Stimulated activated memory B cell treated with anti-CD40 and anti-IgM and Interleukin-4, amounts not matched to agents 10 μg/mL and 1 μg/mL and 100 μg/mL, for 72 hours (primary cell): Measurements from ENCODE around the gene MTA3.
"Not testable (repeated sequence)": the region's sequence is repeated elsewhere in the genome, so short reads cannot be mapped to it uniquely, and the experiment has no call there.

ENCODE experiments used
- ATAC-seq: fragments of 150-1000 bp; cut with Tn5 transposase; 2 replicates; pipeline ENCODE4 v1.10.0; 2021
- H3K27ac Mint-ChIP-seq: one replicate; pipeline ENCODE4 v1.8.0; 2022; ENCODE audit warnings: mild to moderate bottlenecking, mixed read lengths
- H3K27me3 Mint-ChIP-seq: one replicate; pipeline ENCODE4 v1.8.0; 2022; ENCODE audit warnings: mixed read lengths
- H3K36me3 Mint-ChIP-seq: one replicate; pipeline ENCODE4 v1.8.0; 2022; ENCODE audit warnings: mixed read lengths
- H3K4me1 Mint-ChIP-seq: one replicate; pipeline ENCODE4 v1.8.0; 2022; ENCODE audit warnings: mixed read lengths
- H3K4me3 Mint-ChIP-seq: one replicate; pipeline ENCODE4 v1.8.0; 2022; ENCODE audit warnings: mild to moderate bottlenecking, moderate library complexity, mixed read lengths
- H3K9me3 Mint-ChIP-seq: one replicate; pipeline ENCODE4 v1.8.0; 2022; ENCODE audit warnings: mixed read lengths

The MTA3 gene

DNA sequence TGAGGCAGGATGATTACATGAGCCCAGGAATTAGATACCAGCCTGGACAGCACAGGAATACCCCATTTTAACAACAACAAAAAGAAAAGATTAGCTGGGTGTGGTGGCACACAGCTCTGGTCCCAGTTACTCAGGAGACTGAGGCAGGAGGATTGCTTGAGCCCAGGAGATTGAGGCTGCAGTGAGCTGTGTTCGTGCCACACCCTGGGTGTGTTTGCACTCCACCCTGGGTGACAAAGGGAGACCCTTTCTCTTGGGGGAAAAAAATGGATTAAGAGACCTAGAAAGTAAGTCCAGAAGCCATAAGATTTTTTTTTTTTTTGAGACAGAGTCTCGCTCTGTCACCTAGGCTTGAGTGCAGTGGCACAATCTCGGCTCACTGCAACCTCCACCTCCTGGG is 16.2 kb downstream of the MTA3 start:
- H3K9me3 Mint-ChIP-seq, ATAC-seq, H3K27ac Mint-ChIP-seq, H3K4me3 Mint-ChIP-seq, H3K27me3 Mint-ChIP-seq: not testable (repeated sequence)
- peaks cover 42% of the 10 kb centered on the region for H3K36me3 Mint-ChIP-seq
- peaks cover 11% of the 10 kb centered on the region for H3K4me1 Mint-ChIP-seq

DNA sequence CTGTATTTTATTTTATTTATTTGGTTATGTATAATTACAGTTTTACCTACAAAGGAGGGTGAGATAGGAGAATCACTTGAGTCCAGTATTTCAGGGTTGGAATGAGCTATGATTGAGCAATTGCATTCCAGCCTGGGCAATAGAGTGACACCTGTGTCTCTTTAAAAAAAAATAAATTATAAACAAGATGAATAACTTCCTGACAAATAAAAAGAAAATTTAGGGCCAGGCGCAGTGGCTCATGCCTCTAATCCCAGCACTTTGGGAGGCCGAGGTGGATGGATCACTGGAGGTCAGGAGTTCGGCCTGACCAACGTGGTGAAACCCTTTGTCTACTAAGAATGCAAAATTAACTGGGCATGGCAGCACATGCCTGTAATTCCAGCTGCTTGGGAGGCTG is 17.3 kb downstream of the MTA3 start:
- H3K9me3 Mint-ChIP-seq = no peaks in the 10 kb centered on the region
- no peak for ATAC-seq
- H3K36me3 Mint-ChIP-seq = peaks cover 43% of the 10 kb centered on the region
- H3K4me3 Mint-ChIP-seq = no peak overlapping the region
- H3K4me1 Mint-ChIP-seq = peaks cover 23% of the 10 kb centered on the region
- no peaks in the 10 kb centered on the region for H3K27me3 Mint-ChIP-seq
- no peak overlapping the region for H3K27ac Mint-ChIP-seq

- H3K9me3 Mint-ChIP-seq = no peaks in the 10 kb centered on the region
- peaks cover 39% of the 10 kb centered on the region for H3K36me3 Mint-ChIP-seq
- H3K27me3 Mint-ChIP-seq = no peaks in the 10 kb centered on the region
These were observed 19.2 kb downstream of the MTA3 start for GRCh38 chr2:42587526-42588117.

DNA sequence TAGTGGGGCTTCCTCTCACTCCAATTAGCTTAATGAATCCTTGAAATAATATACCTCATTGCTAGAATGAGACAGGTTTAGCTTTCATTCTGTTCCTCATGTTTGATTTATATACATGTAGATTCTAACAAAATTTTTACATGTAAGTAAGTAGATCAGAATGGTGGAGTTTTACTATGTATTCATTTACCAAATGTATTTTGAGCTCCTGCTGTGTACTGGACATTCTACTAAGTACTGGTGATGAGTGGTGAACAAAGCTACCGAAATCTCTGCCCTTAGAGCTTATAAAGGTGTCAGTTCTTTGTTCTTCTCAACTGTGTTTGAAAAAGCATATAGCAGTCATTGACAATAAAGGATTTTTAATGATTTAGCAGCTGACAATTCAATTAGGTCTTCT is 19.7 kb downstream of the MTA3 start:
- Mint-ChIP-seq H3K4me3 (no peak overlapping the region), H3K27me3 (no peaks in the 10 kb centered on the region), H3K36me3 (peaks cover 34% of the 10 kb centered on the region), H3K27ac (no peak overlapping the region), H3K9me3 (no peaks in the 10 kb centered on the region), H3K4me1 (peaks cover 20% of the 10 kb centered on the region)
- no peak for ATAC-seq

More at GRCh38 chr2:42587526-42588117, 19.2 kb downstream of the MTA3 start:
- no peak for ATAC-seq
- H3K4me1 Mint-ChIP-seq = peaks cover 25% of the 10 kb centered on the region
- no peak overlapping the region for H3K4me3 Mint-ChIP-seq
- H3K27ac Mint-ChIP-seq = no peak overlapping the region

DNA sequence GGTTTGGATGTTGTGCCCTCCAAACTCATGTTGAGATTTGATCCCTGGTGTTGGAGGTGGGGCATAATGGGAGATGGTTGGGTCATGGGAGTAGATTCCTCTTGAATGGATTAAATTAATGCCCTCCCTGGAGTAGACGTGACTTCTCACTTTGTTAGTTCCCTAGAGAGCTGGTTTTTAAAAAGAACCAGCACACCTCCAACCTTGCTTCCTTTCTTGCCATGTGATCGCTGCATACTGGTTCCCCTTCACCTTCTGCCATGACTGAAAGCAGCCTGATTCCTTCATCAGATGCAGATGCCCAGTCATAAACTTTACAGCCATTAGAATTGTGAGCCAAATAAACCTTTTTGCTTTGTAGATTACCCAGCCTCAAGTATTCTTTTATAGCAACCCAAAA is 21.7 kb downstream of the MTA3 start:
- Mint-ChIP-seq H3K4me3 (no peak overlapping the region), H3K4me1 (peaks cover 16% of the 10 kb centered on the region), H3K36me3 (peaks cover 30% of the 10 kb centered on the region), H3K27ac (peak overlapping the region; percentile 29), H3K27me3 (no peaks in the 10 kb centered on the region), H3K9me3 (no peaks in the 10 kb centered on the region)
- ATAC-seq = peak; percentile 61

DNA sequence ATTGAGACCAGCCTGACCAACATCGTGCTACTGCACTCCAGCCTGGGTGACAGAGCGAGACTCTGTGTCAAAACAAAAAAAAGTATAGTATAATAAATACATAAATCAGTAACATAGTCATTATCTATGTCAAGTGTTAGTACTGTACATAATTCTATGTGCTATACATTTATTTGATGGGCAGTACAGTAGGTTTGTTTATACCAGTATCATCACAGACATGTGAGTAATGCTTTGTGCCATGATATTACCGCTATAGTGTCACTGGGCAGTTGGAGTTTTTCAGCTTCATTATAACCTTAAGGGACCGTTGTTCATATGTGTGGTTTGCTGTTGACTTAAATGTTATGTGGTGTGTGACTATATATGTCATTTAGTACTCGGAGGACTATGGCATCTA is 24.9 kb downstream of the MTA3 start:
- H3K27me3 Mint-ChIP-seq = no peaks in the 10 kb centered on the region
- H3K4me1 Mint-ChIP-seq = peaks cover 16% of the 10 kb centered on the region
- H3K36me3 Mint-ChIP-seq = peaks cover 16% of the 10 kb centered on the region
- H3K9me3 Mint-ChIP-seq = no peaks in the 10 kb centered on the region
- H3K27ac Mint-ChIP-seq = no peak overlapping the region
- no peak for ATAC-seq
- no peak overlapping the region for H3K4me3 Mint-ChIP-seq

GRCh38 chr2:42598656-42599055 is 30.2 kb downstream of the MTA3 start:
- H3K36me3 Mint-ChIP-seq = peaks cover 3% of the 10 kb centered on the region
- ATAC-seq = no peak
- H3K4me3 Mint-ChIP-seq = no peak overlapping the region
- H3K27ac Mint-ChIP-seq = peak overlapping the region; percentile 98
- H3K4me1 Mint-ChIP-seq = peaks cover 35% of the 10 kb centered on the region
- H3K9me3 Mint-ChIP-seq = no peaks in the 10 kb centered on the region
- H3K27me3 Mint-ChIP-seq = no peaks in the 10 kb centered on the region

GRCh38 chr2:42601076-42601475 is 32.6 kb downstream of the MTA3 start:
- H3K4me1 Mint-ChIP-seq = peaks cover 35% of the 10 kb centered on the region
- peak overlapping the region; percentile 98 for H3K27ac Mint-ChIP-seq
- ATAC-seq = no peak
- no peaks in the 10 kb centered on the region for H3K27me3 Mint-ChIP-seq
- H3K9me3 Mint-ChIP-seq = no peaks in the 10 kb centered on the region
- no peak overlapping the region for H3K4me3 Mint-ChIP-seq
- H3K36me3 Mint-ChIP-seq = no peaks in the 10 kb centered on the region

- H3K27me3 Mint-ChIP-seq = no peaks in the 10 kb centered on the region
- peaks cover 35% of the 10 kb centered on the region for H3K4me1 Mint-ChIP-seq
- H3K27ac Mint-ChIP-seq = peak overlapping the region; percentile 70
These were observed 33.9 kb downstream of the MTA3 start for GRCh38 chr2:42602218-42602875.

GRCh38 chr2:42602876-42603219 is 34.4 kb downstream of the MTA3 start:
- Mint-ChIP-seq H3K27ac (no peak overlapping the region), H3K4me1 (peaks cover 35% of the 10 kb centered on the region), H3K27me3 (no peaks in the 10 kb centered on the region), H3K9me3 (no peaks in the 10 kb centered on the region), H3K36me3 (peaks cover 3% of the 10 kb centered on the region), H3K4me3 (no peak overlapping the region)
- ATAC-seq = no peak

More at GRCh38 chr2:42602218-42602875, 33.9 kb downstream of the MTA3 start:
- no peaks in the 10 kb centered on the region for H3K36me3 Mint-ChIP-seq
- H3K9me3 Mint-ChIP-seq = no peaks in the 10 kb centered on the region
- peak overlapping the region; percentile 12 for H3K4me3 Mint-ChIP-seq
- peak; percentile 65 for ATAC-seq

DNA sequence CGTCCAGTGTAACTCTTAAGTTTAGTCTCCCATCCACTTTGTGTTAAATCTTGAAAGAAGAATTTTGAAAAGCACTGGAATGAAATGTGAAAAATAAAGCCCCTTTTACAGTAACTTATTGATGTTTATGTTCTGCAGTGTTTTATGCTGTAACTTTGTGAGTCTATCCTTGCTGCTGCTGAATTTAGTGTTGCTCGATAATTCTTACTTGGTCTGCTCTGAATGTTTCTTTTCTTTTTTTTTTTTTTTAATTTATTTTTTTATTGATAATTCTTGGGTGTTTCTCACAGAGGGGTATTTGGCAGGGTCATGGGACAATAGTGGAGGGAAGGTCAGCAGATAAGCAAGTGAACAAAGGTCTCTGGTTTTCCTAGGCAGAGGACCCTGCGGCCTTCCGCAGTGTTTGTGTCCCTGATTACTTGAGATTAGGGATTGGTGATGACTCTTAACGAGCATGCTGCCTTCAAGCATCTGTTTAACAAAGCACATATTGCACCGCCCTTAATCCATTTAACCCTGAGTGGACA is 36.0 kb downstream of the MTA3 start:
- not testable (repeated sequence) for ATAC-seq

DNA sequence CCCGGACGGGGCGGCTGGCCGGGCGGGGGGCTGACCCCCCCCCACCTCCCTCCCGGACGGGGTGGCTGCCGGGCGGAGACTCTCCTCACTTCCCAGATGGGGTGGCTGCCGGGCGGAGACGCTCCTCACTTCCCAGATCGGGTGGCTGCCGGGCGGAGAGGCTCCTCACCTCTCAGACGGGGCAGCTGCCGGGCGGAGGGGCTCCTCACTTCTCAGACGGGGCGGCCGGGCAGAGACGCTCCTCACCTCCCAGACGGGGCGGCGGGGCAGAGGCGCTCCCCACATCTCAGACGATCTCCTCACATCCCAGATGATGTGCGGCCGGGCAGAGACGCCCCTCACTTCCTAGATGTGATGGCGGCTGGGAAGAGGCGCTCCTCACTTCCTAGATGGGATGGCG is 37.7 kb downstream of the MTA3 start:
- H3K4me1 Mint-ChIP-seq = peaks cover 12% of the 10 kb centered on the region
- H3K9me3 Mint-ChIP-seq, H3K27ac Mint-ChIP-seq, H3K27me3 Mint-ChIP-seq, ATAC-seq, H3K4me3 Mint-ChIP-seq: not testable (repeated sequence)
- H3K36me3 Mint-ChIP-seq = peaks cover 24% of the 10 kb centered on the region

More for the DNA sequence above, 36.0 kb downstream of the MTA3 start:
- H3K27me3 Mint-ChIP-seq, H3K4me3 Mint-ChIP-seq, H3K36me3 Mint-ChIP-seq, H3K27ac Mint-ChIP-seq, H3K9me3 Mint-ChIP-seq: not testable (repeated sequence)
- H3K4me1 Mint-ChIP-seq = peaks cover 27% of the 10 kb centered on the region

DNA sequence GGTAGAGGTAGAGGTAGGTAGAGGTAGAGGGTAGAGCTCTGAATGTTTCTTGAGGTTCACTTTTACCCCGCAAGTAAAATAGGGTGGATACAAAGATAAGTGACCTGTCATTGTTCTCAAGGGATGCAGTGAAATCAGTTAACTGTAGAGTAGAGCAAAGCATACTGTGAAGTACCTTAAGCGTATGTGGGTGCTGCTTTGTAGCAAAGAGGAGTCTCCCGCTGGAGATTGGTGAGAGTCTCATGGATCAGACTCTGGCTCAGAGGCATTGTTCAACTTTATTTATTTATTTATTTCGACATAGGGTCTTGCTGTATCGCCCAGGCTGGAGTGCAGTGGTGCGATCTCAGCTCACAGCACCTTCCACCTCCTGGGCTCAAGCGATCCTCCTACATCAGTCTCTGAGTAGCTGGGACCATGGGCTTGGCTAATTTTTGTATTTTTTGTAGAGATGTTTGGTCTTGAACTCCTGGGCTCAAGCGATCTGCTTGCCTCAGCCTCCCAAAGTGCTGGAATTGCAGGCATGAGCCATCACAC is 38.7 kb downstream of the MTA3 start:
- peaks cover 9% of the 10 kb centered on the region for H3K4me1 Mint-ChIP-seq
- H3K4me3 Mint-ChIP-seq = no peak overlapping the region
- H3K36me3 Mint-ChIP-seq = peaks cover 32% of the 10 kb centered on the region
- H3K9me3 Mint-ChIP-seq = no peaks in the 10 kb centered on the region
- ATAC-seq = no peak
- no peaks in the 10 kb centered on the region for H3K27me3 Mint-ChIP-seq
- no peak overlapping the region for H3K27ac Mint-ChIP-seq

DNA sequence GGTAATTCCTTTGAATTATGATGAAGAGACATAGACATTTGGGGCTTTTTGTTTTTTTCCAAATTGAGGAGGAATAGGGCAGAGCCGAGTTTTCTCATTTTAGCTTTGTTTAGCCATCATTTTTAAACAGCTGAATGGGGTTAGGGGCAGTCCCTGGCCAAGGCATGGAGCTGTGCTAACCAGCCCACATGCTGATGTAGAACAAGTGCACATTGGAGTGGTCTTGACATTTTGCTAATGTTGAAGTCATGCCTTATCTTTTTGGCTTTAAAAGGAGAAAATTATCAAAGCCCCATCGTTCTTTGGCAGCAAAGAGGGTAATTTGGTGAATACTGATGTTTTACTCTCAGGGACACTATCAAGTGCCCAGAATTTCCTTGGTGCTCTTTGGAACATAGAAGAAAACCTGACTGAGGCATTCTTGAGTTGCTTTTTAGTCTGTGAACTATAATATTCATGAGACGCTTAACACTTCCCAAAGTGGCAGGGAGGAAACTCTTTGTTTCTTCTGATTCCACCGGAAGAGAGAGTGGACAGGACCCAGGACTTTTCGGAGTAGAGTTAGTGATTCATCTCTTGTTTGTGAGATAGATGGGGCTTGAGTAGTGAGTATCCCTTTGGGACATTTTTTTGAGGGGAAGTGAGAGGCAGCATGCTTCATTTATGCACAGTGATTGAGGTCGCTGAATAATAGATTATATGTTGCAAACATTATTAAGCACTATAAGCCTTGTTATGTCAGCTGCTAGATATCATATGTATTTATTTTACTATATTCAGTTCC is 45.0 kb downstream of the MTA3 start:
- ATAC-seq = peak; percentile 60
- Mint-ChIP-seq H3K4me3 (no peak overlapping the region), H3K9me3 (no peaks in the 10 kb centered on the region), H3K27me3 (no peaks in the 10 kb centered on the region), H3K27ac (peak overlapping the region; percentile 18), H3K4me1 (peaks cover 11% of the 10 kb centered on the region), H3K36me3 (peaks cover 42% of the 10 kb centered on the region)

DNA sequence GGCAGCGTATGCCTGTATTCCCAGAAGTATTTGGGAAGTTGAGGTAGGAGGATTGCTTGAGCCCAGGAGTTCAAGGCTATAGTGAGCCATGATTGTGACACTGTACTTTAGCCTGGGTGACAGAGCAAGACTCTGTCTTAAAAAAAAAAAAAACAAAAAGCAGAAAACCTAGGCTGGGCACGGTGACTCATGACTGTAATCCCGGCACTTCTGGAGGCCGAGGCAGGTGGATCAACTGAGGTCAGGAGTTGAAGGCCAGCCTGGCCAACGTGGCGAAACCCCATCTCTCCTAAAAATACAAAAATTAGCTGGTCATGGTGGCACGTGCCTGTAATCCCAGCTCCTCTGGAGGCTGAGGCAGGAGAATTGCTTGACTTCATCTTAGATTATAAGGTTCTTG is 46.4 kb downstream of the MTA3 start:
- peaks cover 11% of the 10 kb centered on the region for H3K4me1 Mint-ChIP-seq
- H3K36me3 Mint-ChIP-seq = peaks cover 44% of the 10 kb centered on the region

More for the DNA sequence above, 46.4 kb downstream of the MTA3 start:
- Mint-ChIP-seq H3K9me3 (no peaks in the 10 kb centered on the region), H3K27ac (no peak overlapping the region), H3K27me3 (no peaks in the 10 kb centered on the region), H3K4me3 (no peak overlapping the region)
- no peak for ATAC-seq
